GM19467 (cell line): ENCODE measurements around the gene GPR146.

Experiments
- ATAC-seq: cut with Tn5 transposase; IDR thresholded peaks from one replicate; pipeline ENCODE4 v1.9.1; 2021; ENCODE audit warnings: mild to moderate bottlenecking, moderate library complexity; ENCODE audit not compliant: unreplicated experiment

Gene GPR146

DNA sequence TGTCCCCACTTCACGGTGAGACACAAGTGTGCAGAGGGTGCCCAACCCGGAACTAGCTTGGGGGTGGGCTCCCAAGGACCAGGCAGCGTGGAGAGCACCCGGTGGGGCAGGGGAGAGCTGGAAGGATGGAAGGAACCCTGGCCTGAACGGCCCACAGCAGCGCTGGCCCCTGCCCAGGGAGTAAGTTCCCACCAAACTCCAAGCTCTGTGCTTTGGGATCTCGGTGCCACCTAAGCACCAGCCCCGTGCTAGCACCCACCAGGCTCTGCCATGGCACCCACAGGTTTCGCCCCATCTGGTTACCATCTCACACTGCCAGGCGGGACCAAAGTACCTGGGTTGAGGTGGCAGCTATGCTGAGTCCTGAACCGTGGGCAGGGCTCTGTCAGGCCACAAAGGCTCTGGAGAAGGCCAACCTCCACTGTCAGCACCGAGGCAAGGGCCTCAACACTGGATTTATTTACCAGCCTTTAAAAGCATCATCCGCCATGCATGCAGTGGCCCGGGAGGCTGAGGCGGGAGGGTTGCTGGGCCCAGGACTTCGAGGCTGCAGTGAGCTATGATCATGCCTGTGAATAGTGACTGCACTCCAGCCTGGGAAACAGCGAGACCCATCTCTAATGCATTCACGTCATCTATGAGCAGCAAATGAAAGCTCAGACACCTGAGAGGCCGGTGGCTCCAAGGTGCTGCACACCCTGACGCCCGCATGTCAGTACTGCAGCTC lies 59.6 kb downstream of the GPR146 start:
- ATAC-seq: no peak

DNA sequence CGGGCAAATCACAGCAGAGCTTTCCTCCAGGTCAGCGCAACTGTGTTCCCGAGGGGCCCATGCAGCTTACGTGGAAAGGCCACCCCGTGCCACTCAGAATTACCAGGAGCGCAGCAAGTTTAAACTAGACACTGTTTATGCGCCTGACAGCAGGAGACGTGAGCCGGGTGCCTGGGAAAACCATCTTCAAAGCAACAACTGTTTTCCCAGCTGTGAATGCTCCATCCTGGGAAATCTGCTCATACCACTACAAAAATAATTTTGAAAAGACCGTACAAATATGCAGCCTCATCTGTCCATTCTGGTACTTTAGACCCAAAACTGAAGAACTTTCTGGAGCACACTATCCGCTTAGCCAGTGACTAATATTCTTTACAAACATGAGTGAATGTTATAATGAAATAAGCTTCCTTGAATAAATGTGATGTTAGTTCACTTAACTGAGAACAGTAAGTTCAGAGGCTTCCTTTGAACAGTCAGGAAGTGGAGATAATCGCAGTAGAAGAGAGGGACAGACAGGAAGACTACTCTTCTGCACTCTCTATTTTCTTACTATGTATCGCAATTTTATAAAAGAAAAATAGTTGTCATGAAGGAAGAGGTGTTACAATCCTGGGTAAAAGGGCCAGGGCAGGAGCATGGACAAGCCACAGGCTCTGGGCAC lies 60.3 kb downstream of the GPR146 start:
- ATAC-seq: no peak

DNA sequence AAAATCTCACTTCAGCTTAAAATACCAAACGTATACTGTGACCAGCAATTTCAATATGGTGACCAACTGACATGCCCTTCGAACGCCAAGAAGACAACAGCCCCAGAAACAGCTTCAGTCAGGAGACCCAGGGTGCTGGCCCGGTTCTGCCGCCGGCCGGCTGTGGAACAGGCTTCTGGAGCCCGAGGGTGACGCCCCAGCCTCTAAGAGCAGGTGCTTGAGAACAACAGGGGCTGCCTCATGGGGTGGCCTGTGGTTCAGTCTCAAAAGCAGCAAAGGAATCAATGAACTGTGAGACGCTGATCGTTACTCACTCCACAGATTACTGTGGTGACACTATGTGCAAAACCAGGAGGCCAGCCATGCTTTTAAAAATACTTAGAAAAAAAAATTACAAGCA lies 60.8 kb downstream of the GPR146 start:
- ATAC-seq: peak; percentile 41

DNA sequence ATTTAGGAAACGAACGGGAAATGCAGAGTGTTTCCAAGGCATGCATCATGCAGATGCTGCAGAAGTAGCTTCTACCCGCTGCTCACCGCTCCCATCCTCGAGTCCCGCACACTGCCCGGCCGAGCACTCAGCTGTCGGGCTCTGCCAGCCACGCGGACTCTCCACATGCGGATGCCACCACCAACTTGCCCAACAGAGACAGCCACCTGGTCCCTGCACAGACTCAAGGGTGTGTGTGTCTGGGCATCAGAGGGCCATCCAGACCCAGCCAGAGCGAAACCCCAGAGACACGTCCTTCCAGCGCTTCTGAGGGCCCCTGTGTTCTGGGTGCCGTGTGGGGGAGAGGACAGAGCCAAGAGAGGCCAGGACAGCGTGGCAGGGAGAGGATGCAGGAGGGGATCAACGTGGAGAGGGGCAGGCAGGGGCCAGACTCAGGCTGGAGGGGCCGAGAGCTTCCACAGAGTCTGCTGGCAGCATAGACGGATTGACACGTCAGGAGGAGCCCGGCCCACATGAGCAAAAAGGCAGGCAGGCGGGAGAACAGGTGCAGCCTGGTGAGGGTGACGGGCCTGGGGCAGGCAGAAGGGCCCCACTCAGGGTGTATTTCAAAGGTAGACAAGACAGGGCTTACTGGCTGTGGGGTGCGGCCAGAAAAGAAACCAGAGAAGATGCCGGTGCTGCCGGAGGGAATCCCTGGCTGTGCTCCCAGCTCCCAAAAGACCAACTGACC lies 61.9 kb downstream of the GPR146 start:
- no peak for ATAC-seq

DNA sequence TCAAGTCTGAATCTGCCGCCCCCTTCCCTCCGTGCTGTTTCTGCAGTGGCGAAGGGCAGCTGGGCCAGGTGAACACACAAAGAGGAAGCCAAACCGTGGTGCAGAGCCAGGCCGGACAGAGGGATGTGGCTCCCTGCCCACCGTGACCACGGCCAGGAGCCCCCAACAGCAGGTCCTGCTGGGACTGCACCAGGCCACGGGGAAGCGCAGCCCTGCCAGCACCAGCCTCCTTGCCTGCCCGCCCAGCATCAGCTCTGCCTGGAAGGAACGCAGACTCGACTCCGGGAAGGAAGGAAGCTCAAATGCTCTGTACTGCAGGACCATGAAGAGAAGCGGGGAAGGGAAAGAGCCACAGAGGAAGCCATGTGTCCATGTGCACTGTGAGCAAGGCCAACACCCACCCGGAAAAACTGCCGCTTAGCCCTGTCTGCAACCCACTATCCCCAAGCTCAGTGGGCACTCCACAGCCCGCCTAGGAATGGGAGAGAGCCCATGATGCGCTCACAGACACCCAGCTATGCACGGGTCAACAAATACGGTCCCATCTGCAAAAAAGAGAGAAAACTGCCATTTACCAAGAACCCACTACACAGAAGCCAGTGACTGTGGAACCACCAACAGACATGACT lies 62.6 kb downstream of the GPR146 start:
- no peak for ATAC-seq

DNA sequence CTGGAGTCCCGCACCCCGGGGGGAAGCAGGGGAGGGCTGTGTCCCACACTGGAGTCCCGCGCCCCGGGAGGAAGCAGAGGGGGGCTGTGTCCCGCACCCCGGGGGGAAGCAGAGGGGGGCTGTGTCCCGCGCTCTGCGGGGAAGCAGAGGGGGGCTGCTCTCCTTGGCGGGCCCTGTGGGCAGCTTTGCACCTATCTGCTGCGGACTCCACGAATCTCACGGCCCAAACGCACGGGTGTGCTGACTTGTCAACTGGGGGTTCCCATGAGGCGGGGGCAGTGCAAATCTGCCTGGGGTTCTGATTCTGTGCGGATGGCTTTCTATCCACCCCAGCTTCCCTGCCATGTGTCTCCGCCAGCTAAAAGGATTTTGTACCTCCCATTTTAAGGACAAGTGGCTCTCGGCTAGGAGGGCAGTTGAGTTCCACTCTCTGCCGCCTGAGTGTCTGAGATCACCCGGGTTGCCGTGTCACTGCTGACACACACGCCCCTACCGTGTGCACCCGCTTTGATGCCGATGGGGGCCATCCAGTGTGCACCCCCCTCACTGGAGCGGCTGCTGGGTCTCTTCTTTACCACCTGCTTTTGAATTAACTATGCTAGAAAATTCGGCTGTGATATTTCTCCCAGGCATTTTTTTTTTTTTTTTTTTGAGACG lies 64.0 kb downstream of the GPR146 start:
- no peak for ATAC-seq
